GM19468 (cell line): ENCODE data around the gene KIF13A.
"Not testable (repeated sequence)": the region's sequence is repeated elsewhere in the genome, so short reads cannot be mapped to it uniquely, and the experiment has no call there.

Experiments used
- ATAC-seq: cut with Tn5 transposase; IDR thresholded peaks from one replicate; pipeline ENCODE4 v1.9.1; 2021; ENCODE audit warnings: mild to moderate bottlenecking, moderate library complexity, moderate number of reproducible peaks; ENCODE audit not compliant: unreplicated experiment; ENCODE audit errors: extremely low read depth

The KIF13A gene

DNA sequence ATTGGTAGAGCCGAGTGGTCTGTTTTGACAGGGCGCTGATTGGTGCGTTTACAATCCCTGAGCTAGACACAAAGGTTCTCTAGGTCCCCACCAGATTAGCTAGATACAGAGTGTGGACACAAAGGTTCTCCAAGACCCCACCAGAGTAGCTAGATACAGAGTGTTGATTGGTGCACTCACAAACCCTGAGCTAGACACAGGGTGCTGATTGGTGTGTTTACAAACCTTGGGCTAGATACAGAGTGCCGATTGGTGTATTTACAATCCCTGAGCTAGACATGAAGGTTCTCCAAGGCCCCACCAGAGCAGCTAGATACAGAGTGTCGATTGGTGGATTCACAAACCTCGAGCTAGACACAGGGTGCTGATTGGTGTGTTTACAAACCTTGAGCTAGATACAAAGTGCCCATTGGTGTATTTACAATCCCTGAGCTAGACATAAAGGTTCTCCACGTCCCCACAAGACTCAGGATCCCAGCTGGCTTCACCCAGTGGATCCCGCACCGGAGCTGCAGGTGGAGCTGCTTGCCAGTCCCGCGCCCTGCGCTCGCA lies 242.6 kb downstream of the KIF13A start:
- not testable (repeated sequence) for ATAC-seq

DNA sequence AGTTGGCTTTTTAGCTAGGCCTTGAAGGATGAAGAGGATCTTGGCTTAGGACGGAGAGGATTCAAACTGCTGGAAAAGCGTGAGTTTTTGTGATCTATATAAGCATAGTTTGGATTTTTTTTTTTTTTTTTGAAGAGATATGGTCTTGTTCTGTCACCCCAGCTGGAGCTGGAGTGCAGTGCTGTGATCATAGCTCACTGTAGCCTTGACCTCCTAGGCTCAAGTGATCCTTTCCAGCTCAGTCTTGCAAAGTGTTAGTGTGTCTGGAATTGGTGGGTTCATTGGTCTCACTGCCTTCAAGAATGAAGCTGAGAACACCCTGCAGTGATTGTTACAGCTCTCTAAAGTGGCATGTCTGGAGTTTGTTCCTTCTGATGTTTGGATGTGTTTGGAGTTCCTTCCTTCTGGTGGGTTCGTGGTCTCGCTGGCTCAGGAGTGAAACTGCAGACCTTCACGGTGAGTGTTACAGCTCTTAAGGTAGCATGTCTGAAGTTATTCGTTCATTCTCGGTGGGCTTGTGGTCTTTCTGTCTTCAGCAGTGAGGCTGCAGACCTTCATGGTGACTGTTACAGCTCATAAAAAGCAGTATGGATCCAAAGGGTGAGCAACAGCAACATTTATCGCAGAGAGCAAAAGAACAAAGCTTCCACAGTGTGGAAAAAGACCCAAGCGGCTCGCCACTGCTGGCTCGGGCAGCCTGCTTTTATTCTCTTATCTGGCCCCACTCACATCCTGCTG lies 243.2 kb downstream of the KIF13A start:
- ATAC-seq = no peak

DNA sequence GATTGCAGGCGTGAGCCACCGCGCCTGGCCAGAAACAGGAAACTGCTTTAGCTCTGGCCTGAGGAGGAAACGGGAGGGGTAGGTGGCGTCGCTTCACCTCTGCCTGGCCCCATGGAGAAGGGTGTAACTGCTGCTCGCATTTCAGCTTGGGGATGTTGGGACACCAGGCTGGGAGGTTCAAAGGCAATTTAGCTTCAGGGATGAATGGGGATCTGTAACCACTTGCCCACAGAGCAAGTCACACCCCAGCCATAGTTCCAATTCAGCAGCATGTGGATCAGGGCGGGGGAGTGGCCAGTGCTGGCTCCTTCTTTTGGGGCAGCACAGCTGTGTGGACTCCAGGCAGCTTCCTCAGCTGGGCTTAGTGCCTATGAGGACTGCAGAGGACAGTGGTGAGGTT lies 245.9 kb downstream of the KIF13A start:
- ATAC-seq = no peak

DNA sequence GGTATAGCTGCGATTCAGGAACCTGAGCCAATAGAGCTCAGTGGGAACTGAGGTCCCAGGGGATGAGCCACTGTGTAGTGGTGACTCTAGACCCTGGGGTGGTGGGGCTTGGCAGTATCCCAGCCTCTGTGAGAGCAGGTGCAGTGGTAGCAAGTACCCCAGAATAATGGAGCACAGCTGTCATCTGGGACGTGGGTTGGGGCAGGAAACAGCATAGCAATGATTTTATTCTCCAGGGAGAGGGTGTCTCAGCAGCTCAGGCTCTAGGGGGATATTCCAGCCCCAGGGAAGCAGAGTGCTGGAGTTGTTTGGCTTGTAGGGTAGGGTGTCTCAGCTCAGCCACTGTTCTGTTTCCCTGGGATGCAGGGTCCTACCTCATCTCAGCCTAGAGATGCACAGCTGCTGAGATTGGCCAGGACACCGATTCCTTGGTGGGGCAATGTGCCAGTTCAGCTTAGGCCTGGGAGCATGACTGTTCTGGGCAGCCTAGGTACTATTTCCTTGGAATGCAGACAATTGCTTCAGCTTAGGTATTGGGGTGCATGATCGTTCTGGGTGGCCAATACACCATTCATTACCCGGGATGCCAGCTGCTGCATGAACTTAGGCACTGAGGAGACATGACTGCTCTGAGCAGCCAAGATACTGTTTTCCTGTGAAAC lies 246.7 kb downstream of the KIF13A start:
- ATAC-seq = no peak

DNA sequence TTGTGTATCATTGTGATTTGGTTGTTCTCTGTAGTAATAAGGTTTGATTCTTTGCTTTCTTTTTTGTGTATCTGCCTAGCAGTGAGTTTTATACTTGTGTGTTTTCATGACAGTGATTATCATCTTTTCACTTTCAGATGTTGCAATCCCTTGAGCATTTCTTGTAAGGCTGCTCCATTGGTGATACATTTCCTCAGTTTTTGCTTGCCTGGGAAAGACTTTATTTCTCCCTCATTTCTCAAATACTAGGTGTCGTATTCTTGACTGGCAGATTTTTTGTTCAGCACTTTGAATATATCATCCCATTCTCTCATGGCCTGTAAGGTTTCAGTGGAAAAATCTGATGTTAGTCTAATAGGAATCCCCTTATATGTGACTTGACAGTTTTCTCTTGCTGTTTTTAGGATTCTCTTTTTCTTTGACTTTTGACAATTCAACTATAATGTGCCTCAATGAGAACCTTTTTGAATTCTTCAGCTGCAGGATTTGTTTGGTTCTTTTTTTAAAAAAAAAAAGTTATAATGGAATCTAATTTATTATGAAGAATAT lies 249.7 kb downstream of the KIF13A start:
- ATAC-seq = no peak

DNA sequence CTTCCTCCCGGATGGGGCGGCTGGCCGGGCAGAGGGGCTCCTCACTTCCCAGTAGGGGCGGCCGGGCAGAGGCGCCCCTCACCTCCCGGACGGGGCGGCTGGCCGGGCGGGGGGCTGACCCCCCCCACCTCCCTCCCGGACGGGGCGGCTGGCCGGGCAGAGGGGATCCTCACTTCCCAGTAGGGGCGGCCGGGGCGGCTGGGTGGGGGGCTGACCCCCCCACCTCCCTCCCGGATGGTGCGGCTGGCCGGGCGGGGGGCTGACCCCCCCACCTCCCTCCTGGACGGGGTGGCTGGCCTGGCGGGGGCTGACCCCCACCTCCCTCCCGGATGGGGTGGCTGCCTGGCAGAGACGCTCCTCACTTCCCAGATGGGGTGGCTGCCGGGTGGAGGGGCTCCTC lies 252.1 kb downstream of the KIF13A start:
- ATAC-seq = not testable (repeated sequence)

DNA sequence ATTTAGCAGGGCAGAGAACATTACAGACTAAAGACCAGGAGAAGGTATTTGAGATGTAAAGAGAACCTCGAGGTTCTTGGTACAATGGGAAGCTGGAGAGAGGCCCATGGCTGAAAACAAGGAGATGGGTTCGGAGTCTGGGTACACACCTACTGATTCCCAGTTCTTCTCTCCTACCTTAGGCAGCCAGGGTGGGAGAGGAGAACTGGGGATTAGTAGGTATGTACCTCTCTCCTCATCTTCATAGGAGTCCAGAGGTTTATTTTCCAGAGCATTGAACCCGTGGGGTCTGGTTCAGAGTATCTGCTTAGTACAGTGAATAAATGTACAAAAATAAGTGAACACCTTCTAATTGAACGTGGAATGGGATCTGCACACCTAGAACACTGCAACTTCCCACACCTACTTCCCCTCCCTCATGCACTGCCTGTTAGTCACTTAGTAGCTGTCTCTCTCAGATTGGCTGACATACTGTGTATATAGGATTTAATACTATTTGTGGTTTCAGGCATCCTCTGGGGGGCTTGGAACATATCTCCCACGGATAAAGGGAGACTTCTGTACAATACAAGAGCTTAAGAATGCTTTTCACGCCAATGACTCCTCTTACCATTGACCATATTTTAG lies 257.2 kb downstream of the KIF13A start:
- ATAC-seq = no peak

DNA sequence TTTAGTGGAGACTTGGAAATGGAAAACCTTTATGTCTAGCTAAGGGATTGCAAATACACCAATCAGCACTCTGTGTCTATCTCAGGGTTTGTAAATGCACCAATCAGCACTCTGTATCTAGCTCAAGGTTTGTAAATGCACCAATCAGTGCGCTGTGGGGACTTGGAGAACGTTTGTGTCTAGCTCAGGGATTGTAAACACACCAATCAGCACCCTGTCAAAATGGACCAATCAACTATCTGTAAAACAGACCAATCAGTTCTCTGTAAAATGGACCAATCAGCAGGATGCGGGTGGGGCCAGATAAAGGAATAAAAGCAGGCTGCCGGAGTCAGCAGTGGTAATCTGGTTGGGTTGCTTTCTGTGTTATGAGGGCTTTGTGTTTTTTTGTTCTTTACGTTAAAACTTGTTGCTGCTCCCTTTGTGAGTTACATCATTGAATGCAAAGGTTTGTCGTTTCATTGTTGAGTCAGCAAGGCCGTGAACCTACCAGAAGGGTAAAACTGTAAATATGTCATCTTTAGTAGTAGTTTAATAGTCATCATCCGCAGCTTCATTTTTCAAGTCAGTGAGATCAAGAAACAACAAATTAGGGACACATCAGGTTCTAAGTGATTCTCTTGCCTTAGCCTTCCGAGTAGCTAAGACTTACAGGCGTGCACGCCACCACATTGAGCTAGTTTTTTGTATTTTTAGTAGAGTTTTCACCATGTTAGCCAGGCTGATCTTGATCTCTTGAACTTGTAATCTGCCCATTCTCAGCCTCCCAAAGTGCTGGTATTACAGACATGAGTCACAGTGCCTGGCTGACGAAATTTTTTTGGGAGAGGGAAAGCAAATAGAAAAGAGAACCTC lies 258.0 kb downstream of the KIF13A start:
- ATAC-seq = no peak

DNA sequence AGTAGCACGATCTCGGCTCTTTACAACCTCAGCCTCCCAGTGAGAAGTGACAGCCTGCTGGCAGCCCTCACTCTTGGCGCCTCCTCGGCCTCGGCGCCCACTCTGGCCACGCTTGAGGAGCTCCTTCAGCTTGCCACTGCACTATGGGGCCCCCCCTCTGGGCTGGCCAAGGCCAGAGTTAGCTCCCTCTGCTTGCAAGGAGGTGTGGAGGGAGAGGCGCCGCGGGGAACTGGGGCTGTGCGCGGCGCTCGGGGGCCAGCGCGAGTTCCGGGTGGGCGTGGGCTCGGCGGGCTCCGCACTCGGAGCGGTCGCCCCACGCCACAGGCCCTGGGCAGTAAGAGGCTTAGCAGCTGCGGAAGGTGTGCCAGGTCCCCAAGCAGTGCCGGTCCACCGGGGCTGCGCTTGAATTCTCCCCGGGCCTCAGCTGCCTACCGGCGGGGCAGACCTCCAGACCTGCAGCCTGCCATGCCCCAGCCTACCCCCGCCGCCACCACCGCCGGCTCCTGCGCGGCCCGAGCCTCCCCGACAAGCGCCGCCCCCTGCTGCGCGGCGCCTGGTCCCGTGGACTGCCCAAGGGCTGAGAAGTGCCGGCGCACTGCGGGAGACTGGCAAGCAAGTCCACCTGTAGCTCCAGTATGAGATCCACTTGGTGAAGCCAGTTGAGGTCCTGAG lies 258.7 kb downstream of the KIF13A start:
- ATAC-seq = no peak

DNA sequence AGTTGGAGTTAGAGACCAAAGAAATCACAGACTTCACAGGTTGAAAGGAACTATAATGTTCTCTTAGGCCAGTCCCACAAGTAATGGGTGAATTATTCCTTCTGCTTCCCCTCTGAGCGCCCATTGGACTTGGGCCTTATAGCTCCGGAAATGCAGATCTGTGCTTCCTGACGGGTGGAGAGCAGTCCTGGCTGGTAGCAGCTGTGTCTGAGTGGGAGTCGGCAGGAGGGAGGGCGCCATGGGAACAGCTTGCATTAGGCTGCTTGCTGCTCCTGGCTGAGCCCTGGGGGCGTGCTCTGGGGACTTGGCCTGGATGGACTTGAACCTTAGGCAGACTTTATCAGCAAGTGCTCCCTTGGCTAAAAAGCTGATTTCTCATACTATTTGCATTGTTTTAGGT lies 262.4 kb downstream of the KIF13A start:
- ATAC-seq = no peak

DNA sequence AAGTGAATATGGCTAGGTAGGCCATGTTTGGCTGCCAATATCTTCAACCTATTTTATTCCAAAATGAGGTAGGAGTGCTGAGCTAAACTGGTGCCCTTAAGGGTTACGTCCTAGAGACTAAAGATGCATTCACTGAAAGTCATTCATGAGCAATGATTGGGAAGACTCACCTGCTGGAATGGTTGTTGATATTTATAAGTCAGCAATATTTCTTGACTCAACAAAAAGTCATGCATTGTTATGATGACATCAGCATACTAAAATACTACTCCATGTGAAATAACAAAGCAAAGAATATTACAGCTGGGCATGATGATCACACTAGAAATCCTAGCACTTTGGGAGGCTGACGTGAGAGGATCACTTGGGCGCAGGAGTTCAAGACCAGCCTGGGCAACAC lies 263.1 kb downstream of the KIF13A start:
- no peak for ATAC-seq

DNA sequence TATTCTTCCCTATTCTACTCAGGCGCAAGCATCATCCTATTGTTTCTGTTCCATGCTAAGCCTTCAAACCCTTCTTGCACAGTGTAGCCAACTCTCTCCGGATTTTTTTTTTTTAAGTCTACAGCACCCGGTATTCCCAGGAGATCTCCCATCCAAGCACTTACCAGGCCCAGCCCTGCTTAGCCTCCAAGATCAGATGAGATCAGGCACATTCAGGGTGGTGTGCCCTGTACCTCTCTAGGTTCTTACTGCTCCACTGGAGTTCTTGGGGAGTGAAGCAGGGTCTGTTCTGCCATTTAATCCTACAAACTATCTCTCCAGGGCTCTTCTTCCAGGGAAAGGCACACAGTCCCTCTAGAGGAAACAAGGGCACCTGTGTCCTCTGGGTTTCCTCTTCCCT lies 265.8 kb downstream of the KIF13A start:
- no peak for ATAC-seq

DNA sequence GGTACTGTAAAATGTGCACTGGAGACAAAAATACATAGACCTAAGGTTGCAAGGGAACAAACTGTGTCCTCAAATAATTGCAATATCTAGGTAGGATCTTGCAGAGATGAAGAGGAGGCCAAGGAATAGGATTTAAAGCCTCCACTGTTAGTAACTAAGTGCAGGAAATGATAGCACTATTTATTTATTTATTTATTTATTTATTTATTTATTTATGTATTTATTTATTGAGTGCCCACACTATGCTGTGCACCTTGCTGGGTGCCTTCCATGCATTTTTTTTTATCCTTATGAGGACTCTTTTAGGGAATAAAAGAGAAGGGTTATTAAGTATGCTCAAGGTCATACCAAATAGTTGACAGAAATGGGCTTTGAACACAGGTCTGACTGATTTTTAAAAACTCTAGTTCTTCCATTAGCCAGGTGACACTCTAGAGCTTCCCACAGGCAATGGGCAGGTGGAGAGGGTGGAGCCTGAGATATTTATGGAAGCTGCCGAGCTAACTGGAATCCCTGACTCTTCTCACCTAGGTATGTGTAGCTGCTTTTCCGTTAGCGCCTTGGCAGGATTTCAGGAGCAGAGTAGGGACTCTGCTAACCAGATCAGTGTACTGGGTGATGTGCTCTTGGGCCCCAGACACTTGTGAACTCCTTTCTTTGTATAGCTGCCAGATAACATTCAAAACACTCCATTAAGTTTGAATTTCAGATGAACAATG lies 268.0 kb downstream of the KIF13A start:
- no peak for ATAC-seq

DNA sequence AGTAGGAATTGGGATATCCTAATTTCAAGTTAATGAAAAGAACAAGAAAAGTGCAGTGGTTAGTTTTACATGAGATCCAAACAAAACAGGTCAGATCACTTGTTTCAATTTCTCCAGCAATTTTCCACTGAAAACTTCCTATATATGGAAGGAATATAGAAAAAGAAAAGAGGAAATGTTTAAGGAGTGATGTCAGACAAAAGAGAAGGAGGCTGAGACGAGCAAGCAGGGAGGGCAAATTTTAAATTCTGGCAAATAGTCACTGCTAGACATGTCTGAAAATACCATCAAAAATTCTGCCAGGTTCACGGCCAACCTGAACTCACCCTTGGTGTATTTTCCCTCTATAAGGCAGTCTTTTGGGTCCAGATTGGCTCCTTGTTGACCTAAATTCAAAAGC lies 271.2 kb downstream of the KIF13A start:
- ATAC-seq = no peak

DNA sequence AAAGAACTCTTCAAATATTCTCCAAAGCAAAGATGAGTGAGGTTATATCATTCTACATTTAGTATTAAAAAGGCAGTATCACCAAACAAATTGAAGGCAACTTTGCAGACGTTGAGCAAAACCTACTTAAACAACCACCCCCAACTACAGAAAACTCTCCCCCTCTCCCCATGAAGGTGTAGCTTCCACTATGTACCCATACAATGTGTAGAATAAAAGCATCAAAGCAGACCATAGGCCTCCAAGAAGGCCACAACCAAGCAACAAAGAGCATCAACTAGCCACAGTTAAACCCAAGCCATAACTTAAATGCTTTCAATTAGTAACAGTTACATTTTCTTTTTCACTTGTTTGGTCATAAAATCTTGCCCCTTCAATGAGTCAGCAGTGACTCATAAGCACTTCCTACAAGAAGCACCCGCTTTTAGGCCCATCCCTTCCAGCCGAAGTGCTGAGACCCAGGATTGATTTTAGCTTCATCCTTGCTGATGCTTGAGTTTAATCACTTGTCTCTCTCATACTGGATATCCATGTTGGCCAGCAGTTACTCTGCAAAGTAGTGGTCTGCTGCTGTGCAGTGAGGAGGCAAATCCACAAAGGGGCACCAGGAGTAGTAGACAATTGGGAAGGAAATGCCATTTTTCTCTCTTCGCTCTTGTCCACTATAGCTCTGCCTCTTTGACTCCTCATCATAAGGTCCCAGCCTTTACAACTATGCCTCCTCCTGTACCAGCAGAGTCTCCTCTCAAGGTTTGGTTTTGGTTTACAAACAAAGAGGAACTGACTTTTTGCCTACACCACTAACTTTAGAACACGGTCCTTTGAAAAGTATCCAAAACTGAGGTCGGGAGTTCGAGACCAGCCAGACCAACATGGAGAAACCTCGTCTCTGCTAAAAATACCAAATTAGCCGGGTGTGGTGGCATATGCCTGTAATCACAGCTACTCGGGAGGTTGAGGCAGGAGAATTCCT lies 272.3 kb downstream of the KIF13A start:
- no peak for ATAC-seq

DNA sequence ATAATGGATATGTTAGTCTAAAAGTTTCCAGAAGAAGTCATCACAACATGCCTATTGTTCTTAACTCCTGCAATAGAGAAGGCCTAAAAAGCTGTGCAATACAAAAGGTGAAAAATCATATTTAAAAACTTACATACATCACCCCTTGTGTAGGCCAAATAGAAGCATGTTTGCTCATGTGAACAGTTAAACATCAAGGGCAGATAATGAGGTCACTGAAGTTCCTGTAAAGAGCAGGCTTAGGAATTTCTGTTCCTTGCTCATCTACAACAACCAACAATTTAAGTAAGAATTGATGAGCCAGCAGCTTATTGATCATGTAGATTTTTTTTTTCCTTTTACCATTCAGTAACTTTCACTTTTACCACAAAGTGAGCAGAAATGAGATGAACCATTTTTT lies 273.3 kb downstream of the KIF13A start:
- no peak for ATAC-seq

DNA sequence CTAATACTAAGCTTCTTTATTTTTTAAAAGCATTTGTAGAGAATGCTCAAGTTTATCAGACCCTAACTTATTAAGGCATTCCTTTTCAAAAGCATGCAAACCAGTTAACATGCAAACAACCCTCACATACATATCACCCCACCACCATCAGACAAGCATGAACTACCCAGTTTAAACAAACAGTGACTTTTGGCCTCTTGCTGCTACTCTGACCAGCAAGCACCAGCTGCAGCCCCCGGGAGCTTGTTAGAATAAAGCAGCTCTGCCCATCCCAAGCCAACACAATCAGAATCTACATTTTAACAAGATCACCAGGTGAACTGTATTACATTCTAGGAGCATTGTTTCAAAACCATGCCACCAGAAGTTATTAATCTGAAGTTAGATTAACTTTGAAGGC lies 274.9 kb downstream of the KIF13A start:
- no peak for ATAC-seq

DNA sequence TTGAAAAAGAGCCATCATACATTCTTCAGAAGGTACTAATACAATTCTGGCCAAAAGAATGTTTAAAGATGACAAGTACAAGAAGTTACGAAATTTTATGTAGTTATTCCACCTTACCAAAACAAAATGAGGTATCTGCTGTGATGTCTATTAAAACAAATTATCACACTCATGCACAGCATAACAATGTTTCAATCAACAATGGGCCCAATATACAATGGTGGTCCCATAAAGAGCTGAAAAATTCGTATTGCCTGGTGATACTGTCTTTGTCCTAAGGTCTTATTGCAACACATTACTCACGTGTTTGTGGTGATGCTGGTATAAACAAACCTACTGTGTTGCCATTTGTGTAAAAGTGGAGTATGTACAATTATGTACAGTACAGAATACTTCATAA lies 277.1 kb downstream of the KIF13A start:
- ATAC-seq = no peak
